Dendritic cell treated with granulocyte-macrophage colony-stimulating factor and Interleukin-4, amounts not matched to agents 40 ng/mL and 50 ng/mL, for 4 days (primary cell): ENCODE results near the gene CSNK2A1.

ENCODE experiments used
- H3K27ac Mint-ChIP-seq: one replicate; pipeline ENCODE4 v1.8.0; 2022; ENCODE audit warnings: mild to moderate bottlenecking, mixed read lengths
- H3K27me3 Mint-ChIP-seq: one replicate; pipeline ENCODE4 v1.8.0; 2022; ENCODE audit warnings: mild to moderate bottlenecking, mixed read lengths
- H3K36me3 Mint-ChIP-seq: one replicate; pipeline ENCODE4 v1.8.0; 2022; ENCODE audit warnings: low read depth, mixed read lengths
- H3K4me1 Mint-ChIP-seq: one replicate; pipeline ENCODE4 v1.8.0; 2022; ENCODE audit warnings: low read depth, mixed read lengths
- H3K4me3 Mint-ChIP-seq: one replicate; pipeline ENCODE4 v1.8.0; 2022; ENCODE audit warnings: mild to moderate bottlenecking, moderate library complexity, mixed read lengths
- H3K9me3 Mint-ChIP-seq: one replicate; pipeline ENCODE4 v1.8.0; 2022; ENCODE audit warnings: mixed read lengths
- intact Hi-C: fragments of 100-400 bp; cut with micrococcal nuclease; formaldehyde crosslinking; loops from one replicate; pipeline ENCODE4 v1.15.0; 2022

Gene CSNK2A1

DNA sequence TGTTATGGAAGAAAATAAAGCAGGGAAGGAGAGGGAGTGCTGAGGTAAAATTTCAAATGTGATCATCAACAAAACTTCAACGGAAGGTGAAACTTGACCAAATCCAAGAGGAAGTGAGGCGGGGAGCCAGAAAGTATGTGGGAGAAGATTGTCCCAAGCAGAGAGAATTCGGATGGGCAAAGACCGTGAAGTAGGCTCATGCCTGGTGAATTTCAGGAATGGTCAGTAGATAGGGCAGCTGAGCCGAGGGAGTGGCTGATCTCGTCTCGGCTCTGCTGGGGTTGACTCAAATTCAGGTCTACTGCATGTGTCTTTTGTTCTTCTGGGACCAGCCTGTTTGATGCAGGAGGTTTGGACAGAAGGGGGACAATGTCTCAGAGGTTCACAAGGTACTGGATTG is 7.0 kb upstream of the CSNK2A1 start:
- Mint-ChIP-seq H3K4me3 (no peak overlapping the region), H3K9me3 (no peaks in the 10 kb centered on the region), H3K27ac (no peak overlapping the region), H3K4me1 (no peaks in the 10 kb centered on the region), H3K27me3 (peaks cover 44% of the 10 kb centered on the region), H3K36me3 (no peaks in the 10 kb centered on the region)
- intact Hi-C loops = no loop called here

DNA sequence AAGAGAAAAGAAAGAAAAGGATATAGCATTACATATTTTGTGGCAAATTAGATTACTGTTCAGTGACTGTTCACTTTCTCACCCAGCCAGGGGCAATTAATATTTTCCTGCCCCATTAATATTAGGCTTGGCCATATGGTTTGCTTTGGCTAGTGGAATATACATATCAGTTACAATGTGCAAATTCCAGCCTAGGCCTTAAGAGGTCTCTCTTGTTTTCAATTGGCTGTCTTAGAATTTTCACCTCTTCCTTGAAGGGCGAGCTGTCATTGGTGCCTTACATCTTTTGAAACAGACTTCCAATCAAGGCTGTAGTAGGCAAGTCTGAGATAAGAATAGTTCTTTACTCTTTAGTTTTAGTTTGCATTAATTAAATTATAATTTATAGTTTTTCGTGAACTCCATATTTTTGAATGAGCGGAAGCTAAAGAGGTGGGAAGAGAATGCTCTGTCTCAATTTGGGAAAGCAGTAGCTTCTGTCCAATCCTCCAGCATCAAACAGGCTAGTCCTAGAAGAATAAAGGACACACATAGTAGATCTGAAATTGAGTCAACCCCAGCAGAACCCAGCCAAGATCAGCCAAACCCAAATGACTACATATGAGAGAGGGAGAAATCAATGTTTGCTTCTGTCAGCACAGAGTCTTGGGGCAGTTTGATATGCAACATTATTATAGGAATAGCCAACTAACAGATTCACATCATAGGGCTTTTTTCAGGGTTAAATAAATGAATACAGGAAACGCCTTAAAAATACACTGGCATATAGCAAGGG is 6.3 kb upstream of the CSNK2A1 start:
- Mint-ChIP-seq H3K4me3 (no peak overlapping the region), H3K9me3 (peaks cover under 1% of the 10 kb centered on the region), H3K36me3 (no peaks in the 10 kb centered on the region), H3K4me1 (no peaks in the 10 kb centered on the region), H3K27me3 (peaks cover 40% of the 10 kb centered on the region), H3K27ac (no peak overlapping the region)
- intact Hi-C loops = no loop called here

DNA sequence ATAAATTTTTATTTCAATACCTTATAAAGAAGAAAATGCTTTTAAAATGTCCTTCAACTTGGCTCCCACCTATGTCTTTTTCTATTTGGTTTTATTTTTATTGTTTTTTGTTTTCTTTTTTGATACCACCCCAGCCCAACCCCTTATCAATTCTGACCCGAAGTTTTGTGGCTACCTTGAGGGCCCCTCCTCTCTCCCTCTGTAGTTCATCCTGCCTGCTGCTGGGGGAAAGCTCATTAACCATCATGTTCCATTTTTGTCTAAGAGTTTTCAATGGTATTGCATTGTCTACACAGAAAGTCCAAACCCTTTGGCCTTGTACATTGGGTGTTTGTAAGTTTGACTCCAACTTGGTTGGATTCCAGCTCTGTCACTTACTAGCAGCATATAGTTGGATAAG is 5.3 kb upstream of the CSNK2A1 start:
- intact Hi-C loops = no loop called here
- peaks cover 8% of the 10 kb centered on the region for H3K9me3 Mint-ChIP-seq

DNA sequence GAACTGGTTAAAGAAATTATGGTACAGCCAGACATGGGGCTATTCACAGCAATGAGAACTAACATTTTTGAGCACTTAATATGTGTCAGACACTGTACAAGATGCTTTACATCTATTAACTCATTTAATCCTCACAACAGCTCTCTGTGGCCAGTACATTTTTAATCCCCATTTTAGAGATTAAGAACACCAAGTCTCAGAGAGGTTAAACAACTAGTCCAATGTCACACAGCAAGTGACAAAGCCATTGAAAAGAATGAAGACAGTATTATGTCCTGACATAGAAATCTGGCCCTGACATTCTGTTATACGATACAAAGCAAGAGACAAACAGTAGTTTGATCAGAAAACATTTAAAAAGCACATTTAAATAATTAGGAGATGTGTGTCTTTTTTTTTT is 3.8 kb upstream of the CSNK2A1 start:
- Mint-ChIP-seq H3K4me1 (peaks cover 18% of the 10 kb centered on the region), H3K9me3 (peaks cover 8% of the 10 kb centered on the region), H3K27me3 (peaks cover 35% of the 10 kb centered on the region), H3K36me3 (peaks cover 14% of the 10 kb centered on the region), H3K4me3 (no peak overlapping the region), H3K27ac (no peak overlapping the region)
- intact Hi-C loops = no loop called here

More for the DNA sequence above, 5.3 kb upstream of the CSNK2A1 start:
- no peak overlapping the region for H3K4me3 Mint-ChIP-seq
- H3K36me3 Mint-ChIP-seq = no peaks in the 10 kb centered on the region
- no peak overlapping the region for H3K27ac Mint-ChIP-seq
- H3K4me1 Mint-ChIP-seq = peaks cover 9% of the 10 kb centered on the region
- H3K27me3 Mint-ChIP-seq = peaks cover 36% of the 10 kb centered on the region

DNA sequence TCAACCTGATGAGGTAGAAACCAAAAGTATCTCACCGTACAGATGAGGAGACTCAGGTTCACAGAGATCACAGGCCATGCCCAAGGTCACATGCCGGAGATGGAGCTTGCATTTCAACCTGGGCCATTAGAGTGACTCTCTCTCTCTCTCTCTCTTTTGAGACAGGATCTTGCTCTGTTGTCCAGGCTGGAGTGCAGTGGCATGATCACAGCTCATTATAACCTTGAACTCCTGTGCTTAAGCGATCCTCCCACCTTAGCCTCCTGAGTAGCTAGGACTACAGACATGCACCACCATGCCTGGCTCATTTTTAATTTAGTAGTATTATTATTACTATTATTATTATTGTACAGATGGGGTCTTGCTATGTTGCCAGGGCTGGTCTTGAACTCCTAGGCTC is 2.8 kb upstream of the CSNK2A1 start:
- Mint-ChIP-seq H3K27ac (no peak overlapping the region), H3K9me3 (peaks cover 8% of the 10 kb centered on the region)
- intact Hi-C loops = no loop called here

DNA sequence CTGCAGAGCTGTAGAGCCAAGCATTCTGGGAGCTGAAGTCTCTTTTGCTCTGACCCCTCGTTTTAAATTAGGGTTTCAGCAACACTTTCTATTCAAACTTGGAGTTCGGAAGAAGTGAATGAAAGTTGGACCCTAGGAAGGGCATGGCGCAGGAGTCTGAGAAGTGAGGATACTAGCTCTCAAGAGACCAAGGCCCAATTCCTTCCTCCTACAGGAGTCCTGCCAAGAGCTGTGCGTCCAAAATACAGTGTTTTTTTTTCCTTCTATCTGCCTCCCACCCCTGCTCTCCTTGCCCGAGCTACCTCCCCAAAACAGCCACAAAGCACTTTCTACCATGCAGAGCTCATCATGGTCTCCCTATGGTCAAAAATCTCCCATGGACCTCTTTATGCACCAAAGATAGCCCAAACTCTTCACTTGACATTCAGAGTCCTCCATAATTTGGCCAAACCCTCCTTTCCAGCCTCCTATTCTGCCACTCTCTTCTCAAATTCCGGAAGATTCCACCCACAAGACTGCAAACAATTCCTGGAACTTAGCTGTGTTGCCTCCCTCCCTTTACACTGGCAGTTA is 649 bp upstream of the CSNK2A1 start:
- intact Hi-C loops = no loop called here
- peak overlapping the region; percentile 79 for H3K4me3 Mint-ChIP-seq
- peaks cover 44% of the 10 kb centered on the region for H3K4me1 Mint-ChIP-seq
- peak overlapping the region; percentile 94 for H3K27ac Mint-ChIP-seq
- H3K27me3 Mint-ChIP-seq = peaks cover 12% of the 10 kb centered on the region
- peaks cover 8% of the 10 kb centered on the region for H3K9me3 Mint-ChIP-seq
- H3K36me3 Mint-ChIP-seq = peaks cover 29% of the 10 kb centered on the region

More for the DNA sequence above, 2.8 kb upstream of the CSNK2A1 start:
- H3K36me3 Mint-ChIP-seq = peaks cover 14% of the 10 kb centered on the region
- peaks cover 28% of the 10 kb centered on the region for H3K27me3 Mint-ChIP-seq
- no peak overlapping the region for H3K4me3 Mint-ChIP-seq
- H3K4me1 Mint-ChIP-seq = peaks cover 27% of the 10 kb centered on the region

DNA sequence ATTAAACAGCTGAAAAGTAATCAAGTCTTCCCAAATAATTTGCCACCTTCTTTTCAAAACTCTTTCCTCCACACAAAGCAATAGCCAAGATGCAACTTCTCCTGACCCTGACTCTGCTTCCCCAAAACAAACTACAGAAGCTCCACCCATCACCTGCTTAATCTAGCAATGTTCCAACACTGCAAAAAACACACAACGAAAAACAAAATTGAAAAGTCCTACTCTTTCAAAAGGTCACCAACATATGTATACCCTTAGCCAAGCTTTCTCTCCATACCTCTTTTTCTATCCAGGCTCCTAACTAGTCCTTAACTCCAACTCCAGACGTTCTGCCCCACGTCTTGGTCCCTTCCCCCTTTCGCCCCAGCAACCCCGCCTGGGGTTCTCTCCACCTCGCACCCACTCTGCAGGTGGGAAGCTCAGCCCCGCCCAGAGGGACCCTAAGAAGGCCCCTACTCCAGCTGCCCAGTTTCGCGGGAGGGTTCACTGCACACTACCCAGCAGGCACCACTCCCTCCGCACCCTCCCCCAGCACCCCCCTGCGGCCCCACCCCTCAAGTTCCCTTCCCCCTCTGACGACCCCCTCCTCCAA is 717 bp downstream of the CSNK2A1 start:
- peaks cover 10% of the 10 kb centered on the region for H3K27me3 Mint-ChIP-seq
- H3K4me1 Mint-ChIP-seq = peaks cover 56% of the 10 kb centered on the region
- H3K4me3 Mint-ChIP-seq = peak overlapping the region; percentile 79
- peak overlapping the region; percentile 94 for H3K27ac Mint-ChIP-seq
- H3K36me3 Mint-ChIP-seq = peaks cover 36% of the 10 kb centered on the region
- H3K9me3 Mint-ChIP-seq = peaks cover 8% of the 10 kb centered on the region
- intact Hi-C loops = no loop called here

DNA sequence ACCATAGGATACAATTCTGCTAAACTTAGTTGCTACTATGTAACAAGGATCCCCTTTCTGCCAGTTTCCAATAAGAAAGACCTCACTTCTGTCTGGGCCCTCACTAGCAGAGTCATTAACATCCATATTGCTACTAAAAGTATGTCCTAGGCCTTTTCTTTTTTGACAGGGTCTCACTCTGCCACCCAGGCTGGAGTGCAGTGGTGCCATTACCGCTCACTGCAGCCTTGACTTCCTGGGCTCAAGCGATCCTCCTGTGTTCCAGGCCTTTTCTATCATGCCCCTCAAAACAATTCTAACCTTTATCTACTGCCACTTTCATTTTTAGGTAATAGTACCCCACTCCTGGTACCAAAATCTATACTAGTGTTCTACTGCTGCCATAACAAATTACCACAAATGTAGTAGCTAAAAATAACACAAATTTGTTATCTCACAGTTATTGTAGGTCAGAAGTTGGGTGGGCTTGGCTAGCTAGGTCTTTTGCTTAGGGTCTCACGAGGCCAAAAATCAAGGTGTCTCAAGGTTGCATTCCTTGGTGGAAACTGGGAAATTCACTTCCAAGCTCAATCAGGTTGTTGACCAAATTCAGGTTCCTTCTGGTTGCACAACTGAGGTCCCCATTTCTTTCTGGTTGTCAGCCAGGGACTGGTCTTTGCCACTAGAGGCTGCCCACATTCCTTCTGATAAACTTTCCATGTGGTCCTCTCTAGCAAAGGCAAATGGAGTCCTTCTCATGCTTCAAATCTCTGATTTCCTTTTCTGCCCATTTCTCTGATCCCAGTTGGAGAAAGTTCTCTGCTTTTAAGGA is 3.0 kb downstream of the CSNK2A1 start:
- intact Hi-C loops = no loop called here
- H3K27me3 Mint-ChIP-seq = no peaks in the 10 kb centered on the region
- peaks cover 37% of the 10 kb centered on the region for H3K36me3 Mint-ChIP-seq
- H3K4me1 Mint-ChIP-seq = peaks cover 72% of the 10 kb centered on the region
- H3K9me3 Mint-ChIP-seq = peaks cover 8% of the 10 kb centered on the region
- H3K27ac Mint-ChIP-seq = no peak overlapping the region
- H3K4me3 Mint-ChIP-seq = no peak overlapping the region

DNA sequence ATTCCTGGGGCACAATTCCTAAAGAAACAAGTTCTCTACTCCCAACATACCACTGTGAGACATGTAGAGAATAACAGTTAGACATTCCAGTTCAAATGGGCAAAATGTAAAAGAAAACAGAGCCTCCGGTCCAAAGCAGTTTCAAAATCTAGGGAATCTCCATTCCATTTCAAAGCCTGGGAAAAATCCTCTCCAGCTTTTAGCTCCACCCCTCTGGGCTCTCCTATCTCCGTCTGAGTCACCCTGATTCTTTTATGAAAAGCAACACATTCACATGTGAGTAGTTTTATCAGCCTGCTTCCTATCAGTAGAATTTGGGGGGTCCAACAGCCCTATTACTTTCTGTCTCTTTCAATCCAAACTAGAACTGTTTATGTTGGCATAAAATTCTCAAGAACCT is 3.7 kb downstream of the CSNK2A1 start:
- Mint-ChIP-seq H3K27ac (peak overlapping the region; percentile 68), H3K4me1 (peaks cover 79% of the 10 kb centered on the region), H3K4me3 (no peak overlapping the region), H3K9me3 (peaks cover 8% of the 10 kb centered on the region), H3K36me3 (peaks cover 37% of the 10 kb centered on the region), H3K27me3 (no peaks in the 10 kb centered on the region)
- intact Hi-C loops = no loop called here

DNA sequence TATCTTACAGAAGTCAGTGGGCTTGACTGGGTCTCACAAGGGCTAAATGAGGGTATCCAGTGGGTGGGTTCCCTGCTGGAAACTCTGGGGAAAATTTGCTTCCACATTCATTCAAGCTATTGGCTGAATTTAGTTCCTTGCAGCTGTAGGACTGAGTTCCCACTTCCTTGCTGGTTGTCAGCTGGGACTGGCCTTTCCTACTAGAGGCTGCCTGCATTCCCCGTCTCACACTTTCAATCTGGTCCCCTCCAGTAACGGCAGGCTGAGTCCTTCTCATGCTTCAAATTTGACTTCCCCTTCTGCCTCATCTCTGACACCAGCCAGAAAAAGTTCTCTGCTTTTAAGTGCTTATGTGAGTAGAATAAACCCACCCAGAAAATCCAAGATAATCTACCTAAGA is 4.4 kb downstream of the CSNK2A1 start:
- H3K27ac Mint-ChIP-seq = peak overlapping the region; percentile 68
- no peaks in the 10 kb centered on the region for H3K27me3 Mint-ChIP-seq
- intact Hi-C loops = no loop called here
- no peak overlapping the region for H3K4me3 Mint-ChIP-seq
- peaks cover 1% of the 10 kb centered on the region for H3K9me3 Mint-ChIP-seq
- peaks cover 37% of the 10 kb centered on the region for H3K36me3 Mint-ChIP-seq
- peaks cover 77% of the 10 kb centered on the region for H3K4me1 Mint-ChIP-seq

DNA sequence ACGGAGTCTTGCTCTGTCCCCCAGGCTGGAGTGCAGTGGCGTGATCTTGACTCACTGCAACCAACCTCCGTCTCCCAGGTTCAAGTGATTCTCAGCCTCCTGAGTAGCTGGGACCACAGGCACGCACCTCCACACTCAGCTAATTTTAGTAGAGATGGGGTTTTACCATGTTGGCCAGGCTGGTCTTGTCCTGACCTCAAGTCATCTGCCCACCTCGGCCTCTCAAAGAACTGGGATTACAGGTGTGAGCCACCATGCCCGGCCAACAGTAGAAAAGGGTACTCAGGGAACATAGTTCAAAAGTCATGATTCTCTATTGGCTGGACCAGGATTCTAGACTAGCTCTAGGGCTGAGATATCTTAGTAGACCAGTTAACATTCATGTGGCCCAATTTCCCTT is 5.6 kb downstream of the CSNK2A1 start:
- peaks cover 83% of the 10 kb centered on the region for H3K4me1 Mint-ChIP-seq
- H3K27me3 Mint-ChIP-seq = no peaks in the 10 kb centered on the region
- H3K4me3 Mint-ChIP-seq = no peak overlapping the region
- intact Hi-C loops = no loop called here
- no peak overlapping the region for H3K27ac Mint-ChIP-seq
- H3K36me3 Mint-ChIP-seq = peaks cover 29% of the 10 kb centered on the region
- H3K9me3 Mint-ChIP-seq = no peaks in the 10 kb centered on the region

DNA sequence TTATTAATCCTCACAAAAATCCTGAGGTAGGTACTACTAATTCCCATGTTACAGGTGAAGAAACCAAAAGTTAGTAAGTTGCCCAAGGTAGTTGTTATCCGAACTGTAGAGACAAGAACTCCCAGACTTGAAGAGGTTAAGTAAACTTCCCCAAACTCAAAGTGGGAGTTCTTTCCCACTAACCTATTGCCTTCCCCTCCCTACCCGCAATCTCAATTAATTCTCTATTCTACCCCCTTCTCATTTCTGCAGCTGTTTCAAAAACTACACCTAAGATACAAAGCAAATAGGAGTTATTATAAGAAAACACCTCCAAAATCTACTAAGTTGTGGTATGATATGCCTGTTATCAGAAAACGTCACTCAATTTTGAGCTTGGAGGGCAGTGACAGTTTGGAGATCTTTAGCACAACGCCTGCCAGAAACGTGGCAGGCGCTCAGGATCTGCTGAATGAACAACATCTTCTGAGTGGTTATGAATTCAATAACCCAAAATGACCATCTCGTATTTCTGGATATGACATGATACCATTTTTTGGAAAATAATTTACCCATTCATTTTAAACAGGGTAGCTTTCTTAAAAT is 7.1 kb downstream of the CSNK2A1 start:
- intact Hi-C loops = no loop called here
- peaks cover 68% of the 10 kb centered on the region for H3K4me1 Mint-ChIP-seq
- H3K36me3 Mint-ChIP-seq = peaks cover 24% of the 10 kb centered on the region
- H3K9me3 Mint-ChIP-seq = no peaks in the 10 kb centered on the region
- peak overlapping the region; percentile 27 for H3K27ac Mint-ChIP-seq
- H3K4me3 Mint-ChIP-seq = peak overlapping the region; percentile 42
- H3K27me3 Mint-ChIP-seq = no peaks in the 10 kb centered on the region

DNA sequence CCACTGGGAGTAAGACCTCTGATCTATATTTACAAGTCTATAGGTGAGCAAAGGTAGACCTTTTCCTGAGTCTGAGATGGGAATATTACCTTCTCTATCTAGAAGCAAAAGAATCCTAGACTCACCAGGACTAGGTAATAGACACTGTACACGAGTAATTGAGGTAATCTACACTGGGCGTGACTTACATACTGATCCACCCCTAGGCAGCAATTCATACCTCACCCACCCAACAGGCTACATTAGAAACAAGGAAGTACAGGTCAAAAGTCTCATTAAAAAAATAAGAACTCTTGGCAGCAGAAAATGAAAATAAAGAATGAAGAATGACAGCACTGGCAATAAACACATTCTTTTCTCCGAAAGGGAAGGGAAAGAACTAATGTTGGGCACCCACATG is 7.6 kb downstream of the CSNK2A1 start:
- Mint-ChIP-seq H3K27ac (peak overlapping the region; percentile 27), H3K27me3 (no peaks in the 10 kb centered on the region), H3K9me3 (no peaks in the 10 kb centered on the region), H3K36me3 (peaks cover 23% of the 10 kb centered on the region), H3K4me3 (no peak overlapping the region), H3K4me1 (peaks cover 67% of the 10 kb centered on the region)
- intact Hi-C loops = no loop called here
